Keratinocyte (primary cell): Measurements from ENCODE around the gene NHLRC1. TPM values are rescaled to one million over a fixed set of nuclear protein-coding genes. Genes with fewer than 3 reads are reported as not detected.
"Not testable (repeated sequence)": the region's sequence is repeated elsewhere in the genome, so short reads cannot be mapped to it uniquely, and the experiment has no call there.

ENCODE experiments used
- DNase-seq: peaks from one replicate; pipeline ENCODE4 v3.0.0-alpha.2; 2011; ENCODE audit warnings: low read depth, missing footprints, low spot score
- FAIRE-seq: peaks from 2 replicates; lab custom pipeline; 2011; peaks lifted over from hg19 to GRCh38; lab: Jason Lieb, UNC
- H2AFZ ChIP-seq: 2 replicates; pipeline ENCODE4 v1.6.0; 2012; ENCODE audit warnings: low read length, control low read depth, inconsistent platforms; ENCODE audit not compliant: control insufficient read depth
- H3K27ac ChIP-seq: 2 replicates; pipeline ENCODE4 v1.5.1; 2011; ENCODE audit warnings: low read length; ENCODE audit not compliant: control insufficient read depth, insufficient read depth
- H3K27me3 ChIP-seq: 3 replicates; pipeline ENCODE4 v1.6.0; 2011; ENCODE audit warnings: low read length; ENCODE audit not compliant: control insufficient read depth, insufficient read depth; ENCODE audit errors: extremely low read depth
- H3K36me3 ChIP-seq, 2 experiments: 2 replicates in 1 of 2; 3 replicates in 1 of 2; pipeline ENCODE4 v1.5.1; 2011; ENCODE audit warnings: low read length in 2 of 2, mild to moderate bottlenecking in 1 of 2; ENCODE audit not compliant: control insufficient read depth in 2 of 2, insufficient read depth in 2 of 2; ENCODE audit errors: extremely low read depth in 1 of 2
- H3K4me1 ChIP-seq: 3 replicates; pipeline ENCODE4 v1.5.1; 2011; ENCODE audit warnings: low read length; ENCODE audit not compliant: control insufficient read depth, insufficient read depth; ENCODE audit errors: extremely low read depth
- H3K4me2 ChIP-seq: 3 replicates; pipeline ENCODE4 v1.6.0; 2011; ENCODE audit warnings: low read depth, low read length; ENCODE audit not compliant: control insufficient read depth, insufficient read depth; ENCODE audit errors: extremely low read depth
- H3K4me3 ChIP-seq, 3 experiments: fragments of 200-600 bp in 1 of 3; sonication (generic) in 1 of 3; 2 replicates in 2 of 3; 3 replicates in 1 of 3; pipeline ENCODE4 v1.5.1; 2011 to 2016; ENCODE audit warnings: low read length in 3 of 3, mild to moderate bottlenecking in 3 of 3, control low read depth in 2 of 3, inconsistent platforms in 1 of 3, low read depth in 1 of 3, mixed read lengths in 1 of 3, mixed run types in 1 of 3, moderate library complexity in 1 of 3; ENCODE audit not compliant: control insufficient read depth in 2 of 3, insufficient read depth in 2 of 3; ENCODE audit errors: extremely low read depth in 1 of 3
- H3K79me2 ChIP-seq: 2 replicates; pipeline ENCODE4 v1.6.0; 2012; ENCODE audit warnings: low read length; ENCODE audit not compliant: control insufficient read depth, insufficient read depth
- H3K9ac ChIP-seq: 3 replicates; pipeline ENCODE4 v1.6.0; 2011; ENCODE audit warnings: low read length; ENCODE audit not compliant: control insufficient read depth, insufficient read depth; ENCODE audit errors: extremely low read depth
- H3K9me1 ChIP-seq: 3 replicates; pipeline ENCODE4 v1.6.0; 2011; ENCODE audit warnings: low read length; ENCODE audit not compliant: control insufficient read depth, insufficient read depth; ENCODE audit errors: extremely low read depth
- H3K9me3 ChIP-seq: 2 replicates; pipeline ENCODE4 v1.5.1; 2012; ENCODE audit warnings: low read depth, low read length; ENCODE audit not compliant: control insufficient read depth
- H4K20me1 ChIP-seq: 3 replicates; pipeline ENCODE4 v1.6.0; 2011; ENCODE audit warnings: low read length; ENCODE audit not compliant: control insufficient read depth, insufficient read depth; ENCODE audit errors: extremely low read depth
- CTCF ChIP-seq, 3 experiments: IDR thresholded peaks in 1 of 3; conservative IDR thresholded peaks in 1 of 3; optimal IDR thresholded peaks in 1 of 3; 2 replicates in 2 of 3; 3 replicates in 1 of 3; pipeline versions ENCODE3 to v1.5.1; 2011; ENCODE audit warnings: low read length in 3 of 3, mild to moderate bottlenecking in 3 of 3, moderate library complexity in 2 of 3, control low read depth in 1 of 3, inconsistent platforms in 1 of 3; ENCODE audit not compliant: insufficient read depth in 2 of 3; ENCODE audit errors: extremely low read depth in 1 of 3
- EZH2 ChIP-seq: IDR thresholded peaks from one replicate; pipeline ENCODE4 v1.6.1; 2012; ENCODE audit warnings: inconsistent platforms, mild to moderate bottlenecking, low read length, moderate library complexity
- dilution Hi-C: fragments of 300-500 bp; cut with MboI; formaldehyde crosslinking; loops from one replicate; pipeline ENCODE4 v1.7.0; 2020; ENCODE audit warnings: low sequenced_read_pairs; ENCODE audit not compliant: extremely low pct_ligation_motif_present
- polyA plus RNA-seq, 5 experiments: library from polyadenylated mRNA; depleted of rRNA in 3 of 5; stranded (reverse) in 3 of 5; stranded (forward) in 1 of 5; unstranded in 1 of 5; fragments of >200 nt; gene quantifications; 1 replicate in 1 of 5; 2 replicates in 3 of 5; 3 replicates in 1 of 5; pipeline versions ENCODE4 v1.2.1 to v1.2.3, GENCODE V29; 2011 to 2012; ENCODE audit warnings: missing spikeins in 2 of 5, low read depth in 1 of 5, low replicate concordance in 1 of 5

The NHLRC1 gene
- polyA plus RNA-seq, 1 donor (not counting 4 experiments of a cell fraction or from before 2014, with no cell fraction given): 1.2 TPM

- TF ChIP-seq CTCF (optimal IDR thresholded peaks at IDR 0.05 in 1 of 3, IDR thresholded peaks at IDR 0.05 in 1 of 3, conservative IDR thresholded peaks at IDR 0.05 in 1 of 3; ENCODE audit: extremely low read depth in 1 of 3, insufficient read depth in 2 of 3, low read length in 3 of 3) (no peak), EZH2 (no peak)
- no peak overlapping the region for H2AFZ ChIP-seq
- no peak overlapping the region for H3K27ac ChIP-seq
- no peak overlapping the region for H3K4me2 ChIP-seq
- H4K20me1 ChIP-seq: no peaks in the 10 kb centered on the region
- dilution Hi-C loops: no loop called here
- H3K9me3 ChIP-seq: no peaks in the 10 kb centered on the region
- peaks cover 8% of the 10 kb centered on the region for H3K79me2 ChIP-seq
- no peak overlapping the region for H3K4me3 ChIP-seq
- peaks cover 35% of the 10 kb centered on the region for H3K4me1 ChIP-seq
- no peaks in the 10 kb centered on the region for H3K36me3 ChIP-seq
- H3K9me1 ChIP-seq: no peaks in the 10 kb centered on the region
- FAIRE-seq (no peak), DNase-seq (no peak)
- H3K27me3 ChIP-seq: no peaks in the 10 kb centered on the region
- no peak overlapping the region for H3K9ac ChIP-seq
Measured at GRCh38 chr6:18151801-18152200, 29.3 kb upstream of the NHLRC1 start.

DNA sequence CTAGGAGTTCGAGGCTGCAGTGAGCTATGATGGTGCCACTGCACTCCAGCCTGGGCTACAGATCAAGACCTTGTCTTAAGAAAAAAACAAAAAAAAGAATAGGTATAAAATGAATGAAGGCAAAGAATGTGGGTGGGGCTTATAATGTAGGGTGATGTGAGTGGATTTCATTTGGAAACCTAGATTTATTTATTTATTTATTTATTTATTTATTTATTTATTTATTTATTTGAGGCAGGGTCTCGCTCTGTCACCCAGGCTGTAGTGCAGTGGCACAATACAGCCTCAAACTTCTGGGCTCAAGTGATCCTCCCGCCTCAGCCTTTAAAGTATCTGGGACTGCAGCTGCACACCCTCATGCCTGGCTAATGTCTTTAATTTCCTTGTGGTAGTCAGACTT, 28.9 kb upstream of the NHLRC1 start:
- H3K79me2 ChIP-seq, H3K4me2 ChIP-seq, H3K9ac ChIP-seq, H2AFZ ChIP-seq, H3K27ac ChIP-seq, FAIRE-seq, H4K20me1 ChIP-seq, dilution Hi-C loops, H3K9me3 ChIP-seq, H3K4me3 ChIP-seq, DNase-seq, H3K9me1 ChIP-seq, H3K36me3 ChIP-seq, H3K27me3 ChIP-seq: not testable (repeated sequence)
- H3K4me1 ChIP-seq: peaks cover 36% of the 10 kb centered on the region
